NT2/D1 (cell line): ENCODE data around the gene OOSP4A.

Experiments
- DNase-seq: peaks from one replicate; pipeline ENCODE4 v3.0.0-alpha.2; 2011; ENCODE audit warnings: low read depth, low spot score
- H3K27me3 ChIP-seq: 2 replicates; pipeline ENCODE4 v1.6.0; 2011; ENCODE audit warnings: mild to moderate bottlenecking; ENCODE audit not compliant: insufficient read length, insufficient read depth
- H3K36me3 ChIP-seq: 2 replicates; pipeline ENCODE4 v1.6.1; 2011; ENCODE audit warnings: mild to moderate bottlenecking, low read length, mixed read lengths; ENCODE audit not compliant: insufficient read depth, insufficient read length
- H3K4me1 ChIP-seq: 2 replicates; pipeline ENCODE4 v1.5.1; 2011; ENCODE audit not compliant: insufficient read depth, insufficient read length
- H3K4me3 ChIP-seq: 2 replicates; pipeline ENCODE4 v1.5.1; 2011; ENCODE audit warnings: low read depth; ENCODE audit not compliant: insufficient read length
- H3K9ac ChIP-seq: 2 replicates; pipeline ENCODE4 v1.6.0; 2011; ENCODE audit warnings: low read depth; ENCODE audit not compliant: insufficient read length
- H3K9me3 ChIP-seq: 2 replicates; pipeline ENCODE4 v1.5.1; 2011; ENCODE audit warnings: mild to moderate bottlenecking, low read length; ENCODE audit not compliant: insufficient read depth
- SUZ12 ChIP-seq: IDR thresholded peaks from 2 replicates; pipeline ENCODE4 v1.6.1; 2011; ENCODE audit not compliant: insufficient read length, insufficient read depth; ENCODE audit errors: extremely low read depth
- YY1 ChIP-seq: IDR thresholded peaks from 2 replicates; pipeline ENCODE4 v1.6.1; 2011; ENCODE audit not compliant: insufficient read length, insufficient read depth
- ZNF274 ChIP-seq: IDR thresholded peaks from 2 replicates; pipeline ENCODE4 v1.6.1; 2011; ENCODE audit warnings: mild to moderate bottlenecking, low read depth, low read length

OOSP4A gene

DNA sequence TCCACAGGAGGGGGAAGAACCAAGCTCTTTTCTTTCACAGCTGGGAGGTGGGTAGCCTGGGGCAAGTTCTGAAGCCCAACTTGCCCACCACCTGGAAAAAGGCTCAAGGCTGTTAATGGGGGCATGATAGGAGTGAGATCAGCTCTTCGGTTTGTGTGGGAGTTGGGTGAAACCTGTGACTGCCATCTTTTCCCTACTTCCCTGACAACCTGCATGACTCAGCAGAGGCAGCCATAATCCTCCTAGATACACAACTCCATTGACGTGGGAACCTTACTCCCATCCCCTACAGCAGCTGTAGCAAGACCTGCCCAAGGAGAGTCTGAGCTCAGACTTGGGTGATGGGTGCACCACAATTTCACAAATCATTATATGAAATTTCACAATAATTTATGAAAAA is 39.9 kb downstream of the OOSP4A start:
- H3K9me3 ChIP-seq: peaks cover 13% of the 10 kb centered on the region
- DNase-seq: no peak
- TF ChIP-seq ZNF274: no peak
- no peak for TF ChIP-seq SUZ12
- no peak for TF ChIP-seq YY1
- no peak overlapping the region for H3K4me3 ChIP-seq
- no peak overlapping the region for H3K9ac ChIP-seq
- H3K36me3 ChIP-seq: no peaks in the 10 kb centered on the region
- H3K27me3 ChIP-seq: no peaks in the 10 kb centered on the region
- H3K4me1 ChIP-seq: no peaks in the 10 kb centered on the region

DNA sequence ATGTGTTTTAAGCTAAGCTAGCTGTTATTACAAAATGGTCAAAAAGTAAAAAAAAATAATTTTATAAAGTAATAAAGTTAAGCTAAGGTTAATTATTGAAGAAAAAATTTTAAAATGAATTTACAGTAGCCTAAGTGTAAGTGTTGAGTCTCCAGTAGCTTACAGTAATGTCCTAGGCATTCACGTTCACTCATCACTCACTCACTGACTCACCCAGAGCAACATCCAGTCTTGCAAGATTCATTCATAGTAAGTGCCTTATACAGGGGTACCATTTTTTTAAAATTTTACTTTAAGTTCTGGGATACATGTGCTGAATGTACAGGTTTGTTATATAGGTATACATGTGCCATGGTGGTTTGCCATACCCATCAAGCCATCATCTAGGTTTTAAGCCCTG is 41.5 kb downstream of the OOSP4A start:
- Histone ChIP-seq H3K27me3 (no peaks in the 10 kb centered on the region), H3K36me3 (no peaks in the 10 kb centered on the region), H3K9me3 (peaks cover under 1% of the 10 kb centered on the region), H3K4me3 (no peak overlapping the region), H3K9ac (no peak overlapping the region), H3K4me1 (no peaks in the 10 kb centered on the region)
- no peak for DNase-seq
- TF ChIP-seq ZNF274 (no peak), YY1 (no peak), SUZ12 (no peak)

DNA sequence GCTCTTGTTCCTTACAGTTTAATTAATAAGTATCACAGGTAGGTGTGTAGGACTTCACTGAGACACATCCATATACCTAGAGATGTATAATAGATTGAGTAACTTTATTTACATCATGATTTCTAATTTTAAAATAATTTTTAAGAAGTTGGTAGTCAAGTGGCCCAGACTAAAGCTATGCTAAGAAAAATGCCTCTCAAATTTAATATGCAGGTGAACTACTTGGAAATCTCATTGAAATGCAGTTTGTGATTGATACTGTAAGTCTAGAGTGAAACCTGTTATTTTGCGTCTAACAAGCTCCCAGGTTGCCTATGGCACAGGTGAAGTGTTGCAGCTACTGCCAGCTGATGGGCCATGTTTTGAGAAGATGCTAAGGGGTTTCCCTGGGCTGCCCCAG is 53.0 kb downstream of the OOSP4A start, which contains the start of gene OOSP4B:
OOSP4B (plus strand) TSS at position 301 of the 400 bp plus-strand sequence.
- H3K9me3 ChIP-seq: peaks cover 13% of the 10 kb centered on the region; the same call in 1 of the 2 replicates
- no peaks in the 10 kb centered on the region for H3K4me1 ChIP-seq
- no peaks in the 10 kb centered on the region for H3K36me3 ChIP-seq
- no peak within 1 kb of the TSS for H3K9ac ChIP-seq
- no peak for DNase-seq
- no peak within 1 kb of the TSS for H3K4me3 ChIP-seq
- TF ChIP-seq YY1 (no peak), ZNF274 (no peak), SUZ12 (no peak)
- no peaks in the 10 kb centered on the region for H3K27me3 ChIP-seq

DNA sequence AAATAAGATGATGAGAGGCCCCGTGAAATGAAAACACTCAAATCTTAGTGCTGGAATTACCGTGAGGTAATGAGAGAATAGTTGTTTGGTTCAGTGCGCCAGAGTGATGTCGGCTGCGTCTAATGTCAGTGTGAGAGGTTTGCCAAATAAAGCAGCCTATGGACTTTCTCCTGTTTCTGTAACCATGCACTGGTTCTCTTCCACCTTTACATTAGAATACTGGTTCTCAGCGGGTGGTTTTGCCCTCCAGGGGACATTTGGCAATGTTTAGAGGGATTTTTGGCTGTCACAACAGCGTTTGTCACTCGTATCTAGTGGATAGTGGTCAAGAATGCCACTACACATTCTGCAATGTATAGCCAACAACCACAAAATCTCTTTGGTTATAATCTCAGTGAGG is 54.2 kb downstream of the OOSP4A start:
- no peaks in the 10 kb centered on the region for H3K27me3 ChIP-seq
- peak; percentile 20 for DNase-seq
- H3K4me3 ChIP-seq: no peak overlapping the region
- no peaks in the 10 kb centered on the region for H3K4me1 ChIP-seq
- TF ChIP-seq ZNF274 (no peak), YY1 (no peak), SUZ12 (no peak)
- H3K9me3 ChIP-seq: peaks cover 13% of the 10 kb centered on the region; the same call in 1 of the 2 replicates
- no peaks in the 10 kb centered on the region for H3K36me3 ChIP-seq
- H3K9ac ChIP-seq: no peak overlapping the region
